IPS DF 19.7 (cell line): ENCODE results near the gene PLCE1.
"Not testable (repeated sequence)": the region's sequence is repeated elsewhere in the genome, so short reads cannot be mapped to it uniquely, and the experiment has no call there.

Experiments
- DNase-seq: peaks from one replicate; pipeline ENCODE4 v3.0.0-alpha.2; 2013; ENCODE audit warnings: low read depth, low spot score

The PLCE1 gene

DNA sequence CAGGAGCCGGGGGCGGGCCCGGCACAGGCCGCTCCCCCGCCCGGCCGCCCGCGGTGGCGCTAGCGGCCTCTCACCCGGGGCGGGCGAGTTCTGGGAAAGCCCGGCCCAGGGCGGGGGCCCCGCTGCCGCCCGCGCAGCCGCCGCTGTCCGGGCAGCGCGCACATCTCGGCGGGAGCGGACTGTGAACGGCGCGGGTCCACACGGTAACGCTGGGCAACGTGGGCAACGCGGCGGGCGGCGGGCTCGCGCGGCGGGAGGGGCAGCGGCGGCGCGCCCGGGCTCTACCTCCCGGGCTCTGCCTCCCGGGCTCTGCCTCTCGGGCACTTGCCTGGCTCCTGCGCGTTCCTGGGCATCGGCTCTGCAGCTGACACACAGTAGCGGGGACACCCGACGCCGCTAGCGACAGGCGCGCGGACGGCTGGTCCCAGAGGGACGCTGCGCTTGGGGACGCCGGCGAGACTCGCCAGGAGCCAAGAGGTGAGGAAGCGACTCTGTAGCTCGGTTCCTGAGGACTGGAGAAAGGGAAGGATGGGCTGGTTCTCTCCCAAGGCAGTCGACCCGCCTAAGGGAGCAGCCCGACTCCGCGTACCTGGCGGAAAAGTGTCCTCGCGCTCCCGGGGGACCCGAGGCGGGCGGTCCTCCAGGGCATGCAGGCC is at the start of gene PLCE1:
Gene PLCE1 (plus strand): TSS at position 150 of the 656 bp plus-strand sequence. CDS start 37,116 bp downstream, outside the sequence.
- DNase-seq = no peak

- DNase-seq = no peak
Measured at GRCh38 chr10:93945819-93946218, 47.9 kb upstream of the PLCE1 start.

DNA sequence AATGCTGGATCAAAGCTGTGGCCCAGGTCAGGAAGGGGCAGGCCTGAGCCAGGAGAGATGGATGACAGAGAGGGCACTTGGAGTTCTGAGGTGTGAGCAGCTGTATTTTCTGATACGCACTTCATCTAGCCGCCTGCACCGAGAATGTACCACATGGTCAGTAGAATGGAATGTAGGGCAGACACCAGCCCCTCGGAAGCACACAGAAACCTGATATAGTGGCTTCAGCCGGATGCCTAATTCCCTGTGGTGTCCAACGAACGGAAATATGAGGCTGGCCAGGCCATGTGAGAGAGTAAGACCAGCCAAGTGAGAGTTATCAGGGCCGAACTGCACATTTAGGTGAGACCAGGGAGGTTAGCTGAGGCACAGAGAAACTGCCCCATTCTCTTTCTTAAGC is 46.7 kb upstream of the PLCE1 start:
- no peak for DNase-seq

- no peak for DNase-seq
Measured at GRCh38 chr10:93947524-93947923, 46.2 kb upstream of the PLCE1 start.

- no peak for DNase-seq
Measured at GRCh38 chr10:93951905-93952304, 41.8 kb upstream of the PLCE1 start.

GRCh38 chr10:93954299-93954698 is 39.4 kb upstream of the PLCE1 start:
- DNase-seq = no peak

DNA sequence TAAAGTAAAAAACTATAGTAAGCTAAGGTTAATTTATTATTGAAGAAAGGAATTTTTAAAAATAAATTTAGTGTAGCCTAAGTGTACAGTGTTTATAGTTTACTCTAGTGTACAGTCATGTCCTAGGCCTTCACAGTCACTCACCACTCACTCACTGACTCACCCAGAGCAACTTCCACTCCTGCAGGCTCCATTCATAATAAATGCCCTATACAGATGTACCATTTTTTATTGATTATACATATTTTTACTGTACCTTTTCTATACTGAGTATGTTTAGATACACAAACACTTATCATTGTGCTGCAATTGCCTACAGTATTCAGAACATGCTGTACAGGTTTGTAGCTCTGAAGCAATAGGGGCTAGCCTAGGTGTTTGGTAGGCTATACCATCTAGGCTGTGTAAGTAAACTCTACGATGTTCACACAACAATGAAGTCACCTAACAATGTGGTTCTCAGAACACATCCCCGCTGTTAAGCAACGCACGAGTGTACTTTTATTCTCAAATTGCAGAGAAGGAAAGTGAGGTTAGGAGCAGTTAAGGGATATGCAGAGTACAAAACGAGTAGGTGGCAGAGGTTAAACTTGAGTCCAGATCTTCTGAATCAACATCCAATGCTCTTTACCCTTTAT is 38.9 kb upstream of the PLCE1 start:
- DNase-seq = no peak

DNA sequence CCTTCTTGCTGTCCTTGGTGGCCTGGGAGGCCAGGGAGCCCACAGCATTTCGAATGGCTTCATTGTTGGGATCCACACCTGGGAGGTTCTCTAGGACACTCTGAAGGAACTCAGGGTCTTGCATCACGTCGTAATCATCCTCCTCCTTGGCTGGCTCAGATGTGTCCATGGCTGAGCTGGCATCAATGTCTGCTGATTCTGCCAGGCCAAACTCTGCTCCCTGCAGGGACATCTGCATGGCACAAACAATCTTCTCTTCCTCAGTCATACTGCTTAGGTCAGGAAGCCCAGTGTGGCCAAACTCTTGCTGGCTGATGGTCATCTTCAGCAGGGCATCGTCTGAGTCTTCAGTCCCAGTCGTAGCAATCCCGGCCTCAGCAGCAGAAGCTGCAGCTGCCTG is 34.9 kb upstream of the PLCE1 start:
- no peak for DNase-seq

- not testable (repeated sequence) for DNase-seq
Measured at GRCh38 chr10:93960988-93961387, 32.7 kb upstream of the PLCE1 start.

- DNase-seq = no peak
Measured at GRCh38 chr10:93962973-93963372, 30.8 kb upstream of the PLCE1 start.

GRCh38 chr10:93963434-93963833 is 30.3 kb upstream of the PLCE1 start:
- no peak for DNase-seq

- no peak for DNase-seq
Measured at GRCh38 chr10:93965911-93966310, 27.8 kb upstream of the PLCE1 start.

DNA sequence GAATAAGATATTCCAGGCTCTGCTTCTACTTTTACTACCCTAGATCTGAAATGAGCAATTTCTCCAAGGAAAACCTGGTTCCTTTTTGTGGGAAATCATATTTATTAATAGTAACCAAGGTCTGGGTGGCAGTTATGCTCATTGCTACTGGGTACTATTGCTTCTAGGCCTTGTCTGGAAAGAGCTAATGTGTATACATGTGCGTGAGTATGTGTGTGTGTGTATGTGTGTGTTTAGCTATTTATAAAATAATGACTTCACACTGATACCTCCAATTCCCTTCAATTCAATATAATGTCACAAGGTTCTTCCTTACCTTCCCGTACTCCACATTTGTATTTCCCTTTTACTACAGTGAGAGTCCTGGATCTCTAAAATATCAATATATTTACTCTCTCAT is 26.0 kb upstream of the PLCE1 start:
- DNase-seq = no peak

DNA sequence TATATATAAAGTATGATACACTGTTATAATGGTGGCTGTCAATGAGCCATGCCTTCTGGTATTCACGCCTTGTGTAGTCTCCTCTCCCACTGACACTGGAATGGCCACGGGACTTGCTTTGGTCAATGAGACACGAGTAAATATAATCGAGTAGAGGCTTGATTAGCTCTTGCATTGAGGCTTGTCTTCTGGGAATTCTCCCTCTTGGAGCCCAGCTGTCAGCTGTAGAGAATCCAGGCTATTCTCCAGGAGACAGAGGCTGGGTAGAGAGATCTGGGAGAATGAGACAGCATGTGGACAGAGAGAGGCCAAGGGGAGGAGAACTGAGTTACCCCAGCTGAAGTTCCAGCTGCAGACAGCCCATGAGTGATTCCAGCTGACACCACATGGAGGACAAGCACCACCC is 25.2 kb upstream of the PLCE1 start:
- no peak for DNase-seq

DNA sequence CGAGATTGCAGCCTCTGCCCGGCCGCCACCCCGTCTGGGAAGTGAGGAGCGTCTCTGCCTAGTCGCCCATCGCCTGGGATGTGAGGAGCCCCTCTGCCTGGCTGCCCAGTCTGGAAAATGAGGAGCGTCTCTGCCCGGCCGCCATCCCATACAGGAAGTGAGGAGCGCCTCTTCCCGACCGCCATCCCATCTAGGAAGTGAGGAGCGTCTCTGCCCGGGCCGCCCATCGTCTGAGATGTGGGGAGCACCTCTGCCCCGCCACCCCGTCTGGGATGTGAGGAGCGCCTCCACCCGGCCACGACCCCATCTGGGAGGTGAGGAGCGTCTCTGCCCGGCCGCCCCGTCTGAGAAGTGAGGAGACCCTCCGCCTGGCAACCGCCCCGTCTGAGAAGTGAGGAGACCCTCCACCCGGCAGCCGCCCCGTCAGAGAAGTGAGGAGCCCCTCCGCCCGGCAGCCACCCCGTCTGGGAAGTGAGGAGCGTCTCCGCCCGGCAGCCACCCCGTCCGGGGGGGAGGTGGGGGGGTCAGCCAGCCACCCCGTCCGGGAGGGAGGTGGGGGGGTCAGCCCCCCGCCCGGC is 23.2 kb upstream of the PLCE1 start:
- DNase-seq = not testable (repeated sequence)

DNA sequence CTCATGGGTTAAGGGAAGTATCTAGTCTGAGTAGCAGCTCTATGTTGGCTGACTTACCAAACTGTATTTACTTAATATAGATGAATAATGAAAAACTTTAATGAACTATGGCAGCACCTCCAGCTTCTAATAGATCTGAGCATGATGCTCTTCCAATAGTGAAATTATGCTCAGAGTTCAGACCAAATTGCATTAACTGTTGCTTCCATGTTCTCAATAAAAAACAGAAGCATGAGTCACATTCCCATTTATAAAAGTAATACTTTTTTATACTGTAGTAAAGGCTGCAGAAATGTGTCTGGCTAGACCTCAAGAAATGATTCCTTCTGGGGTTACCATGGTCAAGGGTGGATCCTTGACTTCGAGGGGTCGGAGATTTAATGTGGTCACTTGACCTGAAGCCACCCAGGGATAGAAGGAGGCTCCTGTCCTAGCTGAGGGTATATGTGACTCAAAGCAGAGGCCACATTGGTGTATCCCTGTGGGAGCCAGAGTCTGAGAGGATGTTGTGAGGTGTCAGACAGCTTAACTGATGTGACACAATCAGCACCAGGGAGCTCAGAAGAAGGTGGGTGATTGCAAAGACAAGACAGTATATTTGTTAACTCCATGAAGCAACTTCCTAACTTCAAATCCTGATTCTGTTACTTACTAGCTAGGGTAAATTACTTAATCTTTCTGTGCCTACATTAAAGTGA is 19.8 kb upstream of the PLCE1 start:
- no peak for DNase-seq

DNA sequence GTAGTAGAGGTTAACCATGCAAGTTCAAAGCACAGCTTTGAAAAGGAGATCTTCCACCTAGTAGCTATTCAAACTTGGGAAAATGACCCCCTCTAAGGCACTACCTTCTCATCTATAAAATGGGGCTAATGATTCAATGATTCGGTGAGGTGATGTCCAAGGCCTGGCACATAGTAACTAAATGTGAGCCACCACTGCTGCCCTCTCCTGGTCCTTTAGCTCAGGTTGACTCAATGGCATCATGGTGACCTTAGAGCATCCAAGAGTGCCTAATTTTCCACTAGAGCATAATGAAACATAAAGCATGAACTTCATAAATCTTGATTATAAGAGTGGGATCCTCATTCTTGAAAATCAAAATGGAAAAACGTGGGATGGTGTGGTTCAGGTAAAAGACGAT is 16.3 kb upstream of the PLCE1 start:
- DNase-seq = no peak

DNA sequence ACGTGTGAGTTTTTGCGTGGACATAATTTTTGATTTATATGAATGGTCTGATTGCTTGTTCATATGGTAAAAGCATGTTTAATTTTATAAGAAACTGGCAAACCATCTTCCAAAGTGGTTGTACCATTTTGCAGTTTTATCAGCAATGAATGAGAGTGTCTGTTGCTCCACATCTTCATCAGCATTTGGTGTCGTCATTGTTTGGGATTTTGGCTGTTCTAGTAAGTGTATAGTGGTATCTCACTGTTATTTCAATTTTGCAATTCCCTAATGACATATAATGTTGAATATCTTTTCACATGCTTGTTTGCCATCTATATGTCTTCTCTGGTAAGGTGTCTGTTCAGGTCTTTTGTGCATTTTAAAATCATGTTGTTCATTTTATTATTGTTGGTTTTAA is 13.2 kb upstream of the PLCE1 start:
- no peak for DNase-seq

GRCh38 chr10:93991114-93991513 is 2.6 kb upstream of the PLCE1 start:
- no peak for DNase-seq

DNA sequence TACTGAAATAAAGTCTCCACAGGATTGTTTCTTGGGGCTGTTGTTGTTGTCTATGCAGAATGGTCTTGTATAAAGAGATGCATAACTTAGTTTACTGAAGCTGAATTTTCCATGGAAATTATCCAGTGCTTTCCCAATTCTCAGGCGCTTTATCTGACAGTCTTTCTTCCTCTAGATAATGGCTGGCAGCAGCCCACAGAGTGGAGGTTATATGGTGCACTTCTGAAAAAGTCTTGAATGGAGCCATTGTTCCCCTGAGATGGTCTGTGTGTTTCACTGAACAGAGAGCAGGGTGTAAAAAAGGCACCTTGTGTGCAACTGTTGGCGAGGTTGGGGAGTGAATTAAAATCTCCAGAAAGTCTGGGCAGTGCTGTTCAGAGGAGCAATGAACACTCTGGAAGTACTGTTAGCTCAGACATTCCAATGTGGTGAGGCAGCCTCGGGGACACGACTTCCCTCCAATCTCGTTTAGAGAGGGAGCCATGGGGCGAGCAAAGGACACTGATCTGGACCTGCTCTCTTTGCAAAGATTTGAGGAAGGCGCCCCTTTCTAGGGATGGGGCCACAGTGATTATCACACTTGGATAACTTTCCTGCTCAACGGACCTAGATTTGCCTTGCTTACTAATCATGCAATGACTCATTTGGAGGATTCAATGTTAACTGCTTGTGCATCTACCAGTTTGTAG is 2.0 kb upstream of the PLCE1 start:
- DNase-seq = no peak

- no peak for DNase-seq
Measured at GRCh38 chr10:93992400-93993030, 1.2 kb upstream of the PLCE1 start.

DNA sequence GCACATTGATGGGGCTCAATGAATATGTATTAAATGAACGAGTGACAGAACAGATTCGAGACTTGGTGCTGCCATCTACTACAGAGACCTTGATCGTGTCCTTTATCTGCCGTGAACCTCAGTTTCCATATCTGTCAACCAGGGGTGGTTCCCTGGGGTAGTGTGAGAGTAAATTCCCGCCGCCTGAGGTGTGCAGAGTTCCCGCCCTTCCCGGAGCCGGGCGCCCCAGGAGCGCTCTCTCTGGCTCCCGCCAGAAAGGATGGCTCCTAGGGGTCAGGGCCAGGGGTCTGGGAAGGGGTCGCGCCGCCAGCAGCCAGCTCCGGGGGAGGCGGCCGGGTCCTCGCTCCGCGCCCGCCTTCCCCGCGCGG is 333 bp upstream of the PLCE1 start:
- no peak for DNase-seq
